HG03558 (cell line): Measurements from ENCODE around the gene NRXN3.

Source experiments
- ATAC-seq: cut with Tn5 transposase; IDR thresholded peaks from one replicate; pipeline ENCODE4 v1.9.1; 2021; ENCODE audit warnings: moderate number of reproducible peaks; ENCODE audit not compliant: unreplicated experiment; ENCODE audit errors: extremely low read depth

The NRXN3 gene

GRCh38 chr14:79279645-79280597 is 1109.7 kb downstream of the NRXN3 start:
- no peak for ATAC-seq

GRCh38 chr14:79281244-79282152 is 1111.3 kb downstream of the NRXN3 start:
- ATAC-seq = no peak

GRCh38 chr14:79284621-79285020 is 1114.4 kb downstream of the NRXN3 start:
- no peak for ATAC-seq

DNA sequence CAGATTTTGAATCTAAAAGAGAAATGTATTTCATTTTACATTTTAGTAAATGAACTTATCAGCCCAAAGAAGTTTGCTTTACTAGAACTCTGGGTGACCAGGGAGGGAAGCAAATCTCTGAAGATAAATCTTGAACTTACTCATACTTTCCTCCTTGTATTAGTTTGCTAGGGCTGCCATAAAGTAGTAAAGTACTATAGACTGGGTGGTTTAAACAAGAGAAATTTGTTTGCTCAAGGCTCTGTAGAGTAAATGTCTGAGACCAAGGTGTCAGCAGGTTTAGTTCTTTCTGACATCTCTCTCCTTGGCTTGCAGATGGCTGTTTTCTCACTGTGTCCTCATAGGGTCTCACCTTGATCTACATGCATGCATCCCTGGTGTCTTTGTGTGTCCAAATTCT is 1115.1 kb downstream of the NRXN3 start:
- no peak for ATAC-seq

DNA sequence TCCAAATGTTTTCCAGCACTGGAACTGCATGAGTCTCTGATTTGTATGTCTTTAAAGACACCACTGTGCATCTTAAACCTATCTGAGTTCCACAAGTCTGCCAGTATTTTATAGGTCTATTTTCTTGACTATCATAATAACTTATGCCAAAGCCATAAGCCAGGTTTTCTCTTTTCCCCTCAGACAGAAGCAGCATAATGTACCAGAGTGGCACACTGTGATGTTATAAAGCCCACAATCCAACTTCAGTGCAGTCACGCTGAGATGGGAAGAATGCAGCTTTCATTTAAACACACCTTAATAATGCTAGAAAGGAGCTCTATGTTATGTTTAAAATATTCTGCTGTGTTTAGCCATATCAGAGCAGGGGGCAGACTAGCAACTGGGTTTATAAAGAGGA is 1117.8 kb downstream of the NRXN3 start:
- no peak for ATAC-seq

- no peak for ATAC-seq
Observed at GRCh38 chr14:79293482-79294177, 1123.5 kb downstream of the NRXN3 start.

GRCh38 chr14:79294499-79294898 is 1124.3 kb downstream of the NRXN3 start:
- ATAC-seq = no peak

- ATAC-seq = no peak
Observed at GRCh38 chr14:79295385-79295784, 1125.2 kb downstream of the NRXN3 start.

GRCh38 chr14:79298373-79298772 is 1128.2 kb downstream of the NRXN3 start:
- no peak for ATAC-seq

- no peak for ATAC-seq
Observed at GRCh38 chr14:79299162-79299561, 1129.0 kb downstream of the NRXN3 start.

- no peak for ATAC-seq
Observed at GRCh38 chr14:79304279-79304678, 1134.1 kb downstream of the NRXN3 start.

DNA sequence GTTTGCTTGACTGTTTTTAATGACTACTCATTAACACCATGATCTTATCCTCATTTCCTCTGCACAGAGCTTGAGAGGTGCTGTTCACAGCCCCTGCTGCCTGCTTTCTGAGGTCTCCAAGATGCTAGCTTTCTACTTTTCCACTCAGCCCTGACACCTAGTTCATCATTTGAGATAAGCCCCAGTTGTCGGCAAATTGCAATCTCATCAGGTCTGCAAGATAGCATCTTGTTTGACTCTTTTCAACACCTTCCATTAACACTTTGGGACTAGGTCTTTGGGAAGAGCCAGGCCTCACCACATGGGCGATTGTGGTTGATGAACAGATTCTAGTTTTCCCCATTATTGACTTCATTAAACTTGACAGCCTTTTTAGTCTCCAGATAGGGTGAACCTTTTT is 1136.4 kb downstream of the NRXN3 start:
- no peak for ATAC-seq

DNA sequence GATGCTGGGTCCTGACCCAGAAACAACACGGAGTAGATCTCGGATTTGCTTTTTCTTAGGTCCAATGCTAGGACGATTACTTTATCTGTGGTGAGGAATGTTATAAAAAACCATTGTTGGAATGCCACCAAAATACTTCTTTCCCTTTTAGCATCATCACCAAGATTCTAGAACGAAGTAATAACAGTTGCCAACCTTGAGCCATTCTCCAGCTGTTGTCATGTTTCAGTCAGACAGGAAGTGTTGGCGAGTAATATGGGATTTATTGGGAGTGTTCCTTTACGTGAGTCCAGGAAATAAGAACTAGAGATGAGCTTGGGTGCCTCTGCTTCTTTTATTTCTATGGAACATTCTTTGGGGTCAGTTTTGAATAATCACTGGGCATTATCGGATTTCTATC is 1148.2 kb downstream of the NRXN3 start:
- no peak for ATAC-seq

DNA sequence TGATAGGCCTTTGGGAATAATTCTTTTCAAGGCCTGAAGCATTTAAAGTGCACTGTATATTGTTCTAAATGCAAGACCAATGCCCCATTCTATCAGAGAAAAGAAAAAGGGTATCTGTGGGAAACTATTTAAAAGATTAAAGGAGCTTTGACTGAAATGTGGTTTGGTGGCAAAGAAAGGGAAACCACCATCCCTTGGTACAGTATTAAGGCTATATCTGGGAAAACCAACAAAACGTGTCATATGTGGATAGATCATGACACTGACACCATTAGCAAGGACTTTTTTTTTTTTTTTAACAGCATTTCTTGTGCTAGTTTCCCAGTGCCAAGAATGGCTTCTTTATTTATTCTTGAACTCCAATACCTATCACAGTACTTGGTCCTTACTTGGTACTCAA is 1150.4 kb downstream of the NRXN3 start:
- no peak for ATAC-seq

GRCh38 chr14:79321070-79321469 is 1150.9 kb downstream of the NRXN3 start:
- ATAC-seq = no peak

DNA sequence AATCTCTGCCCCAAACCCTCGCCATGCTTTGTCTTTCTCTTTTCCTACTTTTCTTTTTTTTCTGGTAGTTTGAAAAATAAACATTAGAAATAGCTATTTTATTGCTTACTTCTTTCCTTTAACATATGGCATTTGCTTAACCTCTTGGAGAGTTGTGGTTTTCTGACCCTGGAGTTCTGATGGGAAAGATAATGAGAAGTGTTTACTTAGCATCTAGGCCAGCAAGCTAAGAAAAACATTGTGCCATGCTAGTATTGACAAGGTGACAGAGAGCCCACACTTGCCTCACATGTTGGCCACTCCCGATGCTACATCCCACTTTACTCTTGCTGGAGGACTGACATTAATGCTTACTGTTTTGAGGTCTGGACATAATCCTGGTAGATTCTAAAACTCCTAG is 1154.9 kb downstream of the NRXN3 start:
- ATAC-seq = no peak

- ATAC-seq = no peak
Observed at GRCh38 chr14:79325557-79325956, 1155.4 kb downstream of the NRXN3 start.

DNA sequence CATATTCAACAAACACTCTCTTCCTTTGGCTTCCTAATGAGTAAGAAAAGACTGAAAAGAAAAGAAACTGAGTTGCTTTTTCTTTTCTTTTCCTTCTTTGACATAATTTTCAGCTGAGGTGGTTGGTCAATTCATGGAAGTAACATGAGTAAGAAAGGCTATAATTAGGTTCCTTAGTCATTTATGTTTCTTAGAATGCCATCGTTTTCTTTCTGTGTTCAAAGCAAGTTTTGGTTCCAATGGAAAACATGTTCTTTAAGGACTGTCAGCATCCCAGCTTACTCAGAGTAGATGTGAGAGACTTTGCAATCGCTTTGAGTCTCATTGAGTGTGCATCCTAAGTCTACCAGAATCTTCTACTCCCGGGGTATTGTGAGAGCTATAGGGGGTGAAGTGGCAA is 1158.7 kb downstream of the NRXN3 start:
- no peak for ATAC-seq

- no peak for ATAC-seq
Observed at GRCh38 chr14:79331830-79332229, 1161.7 kb downstream of the NRXN3 start.

GRCh38 chr14:79332504-79333197 is 1162.5 kb downstream of the NRXN3 start:
- no peak for ATAC-seq
